ENCODE measurements around the gene GPR160. TPM values are rescaled to one million over a fixed set of nuclear protein-coding genes. Genes with fewer than 3 reads are reported as not detected.

Gene GPR160
- total and polyA plus RNA-seq, 9 of the 15 experiments (the other 6 are each of a cell fraction or from before 2014, with no cell fraction given), result 1.3 to 10.5 (median 8.3) TPM

DNA sequence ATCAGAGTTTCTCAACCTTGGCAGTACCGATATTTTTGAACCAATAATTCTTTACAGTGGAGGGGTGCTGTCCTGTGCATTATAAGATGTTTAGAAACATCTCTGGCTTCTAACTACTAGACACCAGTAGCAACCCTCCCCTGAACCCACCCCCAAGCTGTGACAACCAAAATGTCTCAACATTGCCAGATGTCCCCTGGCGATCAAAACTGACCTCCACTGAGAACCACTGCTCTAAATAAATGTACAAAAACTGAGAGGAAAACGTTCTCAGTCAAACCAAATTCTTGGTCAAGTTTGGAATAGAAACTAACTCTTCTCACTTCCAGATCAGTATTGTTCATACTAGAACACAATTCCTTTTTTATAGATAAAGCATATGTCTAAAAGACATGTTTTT is 58.5 kb downstream of the GPR160 start:
- Histone ChIP-seq H3K9ac (ENCODE audit: insufficient read depth in 1 of 2, low read depth in 2 of 2, low read length in 2 of 2) (no peak overlapping the region), H3K9me3 (replicated peaks; ENCODE audit: control insufficient read depth, insufficient read depth, low read depth, low read length) (no peaks in the 10 kb centered on the region), H3K36me3 (ENCODE audit: control insufficient read depth, insufficient read depth, low read length) (peaks cover 90% of the 10 kb centered on the region), H3K4me1 (replicated peaks in 1 of 2; ENCODE audit: control insufficient read depth in 2 of 2, insufficient read depth in 2 of 2, low read length in 2 of 2) (no peaks in the 10 kb centered on the region), H2AFZ (ENCODE audit: low read depth, low read length) (no peak overlapping the region), H4K20me1 (replicated peaks; ENCODE audit: control insufficient read depth, insufficient read depth, low read length) (no peaks in the 10 kb centered on the region), H3K9me1 (ENCODE audit: control insufficient read depth, insufficient read depth, low read length) (no peaks in the 10 kb centered on the region), H3K27ac (ENCODE audit: extremely low read depth, low read depth, low read length) (no peak overlapping the region), H3K27me3 (ENCODE audit: control insufficient read depth in 2 of 2, insufficient read depth in 2 of 2, low read length in 2 of 2) (no peaks in the 10 kb centered on the region), H3K4me2 (ENCODE audit: insufficient read depth, low read length) (no peak overlapping the region), H3K4me3 (no peak overlapping the region), H3K79me2 (ENCODE audit: control insufficient read depth, insufficient read depth, low read length) (no peaks in the 10 kb centered on the region)
- TF ChIP-seq CSDE1 (IDR thresholded peaks at IDR 0.05), result no peak
- no peak for TF ChIP-seq CBX8 (IDR thresholded peaks at IDR 0.05; ENCODE audit: borderline replicate concordance, extremely low read depth, low read depth, low read length, poor library complexity, severe bottlenecking)
- FAIRE-seq, result no peak
- in situ Hi-C loops (cut with MboI), result no loop called here
- ATAC-seq, result no peak
- ChIA-PET POLR2A (no interaction called here), CTCF (ENCODE audit: low intra/inter-chr PET ratio) (no interaction called here)
- no peak for DNase-seq (ENCODE audit: extremely low read depth in 1 of 4, low spot score in 3 of 4)
- no TSS peak for BruUV-seq (replicated peaks)
- intact Hi-C loops (cut with micrococcal nuclease), result no loop called here
- 83% methylated on average over 3 of the region's 3 CpGs for WGBS (ENCODE audit: insufficient coverage, low coverage, missing lambda C conversion rate)

DNA sequence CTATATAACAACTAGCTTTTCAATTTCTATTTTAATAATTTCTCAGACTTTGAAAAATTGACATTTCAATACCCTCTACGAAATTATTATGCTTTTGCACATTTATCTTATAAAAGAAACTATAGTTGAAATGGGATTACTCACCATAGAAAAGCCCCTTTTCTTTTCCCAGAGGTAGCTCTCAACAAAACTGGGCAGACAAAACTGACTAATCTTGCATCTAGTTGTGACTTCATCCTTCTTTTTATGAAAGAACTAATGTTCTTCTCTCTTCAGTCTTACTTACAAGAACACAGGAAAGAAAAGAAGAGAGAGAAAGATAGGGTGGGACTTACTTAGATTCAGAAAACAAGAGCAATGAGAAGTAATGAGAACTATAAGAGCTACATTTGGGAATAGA is 61.0 kb downstream of the GPR160 start:
- in situ Hi-C loops (cut with MboI) (no loop called here), intact Hi-C loops (cut with micrococcal nuclease) (no loop called here)
- Histone ChIP-seq H4K20me1 (replicated peaks; ENCODE audit: control insufficient read depth, insufficient read depth, low read length) (no peaks in the 10 kb centered on the region), H3K27me3 (ENCODE audit: control insufficient read depth in 2 of 2, insufficient read depth in 2 of 2, low read length in 2 of 2) (no peaks in the 10 kb centered on the region), H2AFZ (ENCODE audit: low read depth, low read length) (no peak overlapping the region), H3K9ac (ENCODE audit: insufficient read depth in 1 of 2, low read depth in 2 of 2, low read length in 2 of 2) (no peak overlapping the region), H3K4me1 (replicated peaks in 1 of 2; ENCODE audit: control insufficient read depth in 2 of 2, insufficient read depth in 2 of 2, low read length in 2 of 2) (no peaks in the 10 kb centered on the region), H3K9me1 (ENCODE audit: control insufficient read depth, insufficient read depth, low read length) (no peaks in the 10 kb centered on the region), H3K79me2 (ENCODE audit: control insufficient read depth, insufficient read depth, low read length) (no peaks in the 10 kb centered on the region), H3K4me3 (no peak overlapping the region), H3K27ac (ENCODE audit: extremely low read depth, low read depth, low read length) (no peak overlapping the region), H3K9me3 (replicated peaks; ENCODE audit: control insufficient read depth, insufficient read depth, low read depth, low read length) (no peaks in the 10 kb centered on the region), H3K4me2 (ENCODE audit: insufficient read depth, low read length) (no peak overlapping the region), H3K36me3 (ENCODE audit: control insufficient read depth, insufficient read depth, low read length) (peaks cover 92% of the 10 kb centered on the region)
- no peak for FAIRE-seq
- 69% methylated on average over 1 of the region's 1 CpG for WGBS (ENCODE audit: insufficient coverage, low coverage, missing lambda C conversion rate)
- DNase-seq (ENCODE audit: extremely low read depth in 1 of 4, low spot score in 3 of 4), result no peak
- BruUV-seq (replicated peaks), result no TSS peak
- ChIA-PET CTCF (ENCODE audit: low intra/inter-chr PET ratio) (no interaction called here), POLR2A (interaction anchor here (0.6 to 1.0 kb wide), 4 partner anchors 10 to 705 kb away, joined by 3 read pairs; no protein-coding TSS in a partner anchor)
- ATAC-seq, result no peak
- TF ChIP-seq, protein P1, sequence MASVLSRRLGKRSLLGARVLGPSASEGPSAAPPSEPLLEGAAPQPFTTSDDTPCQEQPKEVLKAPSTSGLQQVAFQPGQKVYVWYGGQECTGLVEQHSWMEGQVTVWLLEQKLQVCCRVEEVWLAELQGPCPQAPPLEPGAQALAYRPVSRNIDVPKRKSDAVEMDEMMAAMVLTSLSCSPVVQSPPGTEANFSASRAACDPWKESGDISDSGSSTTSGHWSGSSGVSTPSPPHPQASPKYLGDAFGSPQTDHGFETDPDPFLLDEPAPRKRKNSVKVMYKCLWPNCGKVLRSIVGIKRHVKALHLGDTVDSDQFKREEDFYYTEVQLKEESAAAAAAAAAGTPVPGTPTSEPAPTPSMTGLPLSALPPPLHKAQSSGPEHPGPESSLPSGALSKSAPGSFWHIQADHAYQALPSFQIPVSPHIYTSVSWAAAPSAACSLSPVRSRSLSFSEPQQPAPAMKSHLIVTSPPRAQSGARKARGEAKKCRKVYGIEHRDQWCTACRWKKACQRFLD (CRISPR knock-in tag; IDR thresholded peaks at IDR 0.05), result no peak
- TF ChIP-seq, protein P2, sequence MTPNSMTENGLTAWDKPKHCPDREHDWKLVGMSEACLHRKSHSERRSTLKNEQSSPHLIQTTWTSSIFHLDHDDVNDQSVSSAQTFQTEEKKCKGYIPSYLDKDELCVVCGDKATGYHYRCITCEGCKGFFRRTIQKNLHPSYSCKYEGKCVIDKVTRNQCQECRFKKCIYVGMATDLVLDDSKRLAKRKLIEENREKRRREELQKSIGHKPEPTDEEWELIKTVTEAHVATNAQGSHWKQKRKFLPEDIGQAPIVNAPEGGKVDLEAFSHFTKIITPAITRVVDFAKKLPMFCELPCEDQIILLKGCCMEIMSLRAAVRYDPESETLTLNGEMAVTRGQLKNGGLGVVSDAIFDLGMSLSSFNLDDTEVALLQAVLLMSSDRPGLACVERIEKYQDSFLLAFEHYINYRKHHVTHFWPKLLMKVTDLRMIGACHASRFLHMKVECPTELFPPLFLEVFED (CRISPR knock-in tag; conservative IDR thresholded peaks at IDR 0.05), result no peak
- TF ChIP-seq IFI16 (CRISPR knock-in tag; IDR thresholded peaks at IDR 0.05), result no peak
- TF ChIP-seq, protein P3, sequence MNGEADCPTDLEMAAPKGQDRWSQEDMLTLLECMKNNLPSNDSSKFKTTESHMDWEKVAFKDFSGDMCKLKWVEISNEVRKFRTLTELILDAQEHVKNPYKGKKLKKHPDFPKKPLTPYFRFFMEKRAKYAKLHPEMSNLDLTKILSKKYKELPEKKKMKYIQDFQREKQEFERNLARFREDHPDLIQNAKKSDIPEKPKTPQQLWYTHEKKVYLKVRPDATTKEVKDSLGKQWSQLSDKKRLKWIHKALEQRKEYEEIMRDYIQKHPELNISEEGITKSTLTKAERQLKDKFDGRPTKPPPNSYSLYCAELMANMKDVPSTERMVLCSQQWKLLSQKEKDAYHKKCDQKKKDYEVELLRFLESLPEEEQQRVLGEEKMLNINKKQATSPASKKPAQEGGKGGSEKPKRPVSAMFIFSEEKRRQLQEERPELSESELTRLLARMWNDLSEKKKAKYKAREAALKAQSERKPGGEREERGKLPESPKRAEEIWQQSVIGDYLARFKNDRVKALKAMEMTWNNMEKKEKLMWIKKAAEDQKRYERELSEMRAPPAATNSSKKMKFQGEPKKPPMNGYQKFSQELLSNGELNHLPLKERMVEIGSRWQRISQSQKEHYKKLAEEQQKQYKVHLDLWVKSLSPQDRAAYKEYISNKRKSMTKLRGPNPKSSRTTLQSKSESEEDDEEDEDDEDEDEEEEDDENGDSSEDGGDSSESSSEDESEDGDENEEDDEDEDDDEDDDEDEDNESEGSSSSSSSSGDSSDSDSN (IDR thresholded peaks at IDR 0.05; ENCODE audit: borderline replicate concordance in 1 of 2, low read depth in 2 of 2, low read length in 2 of 2), result no peak
- TF ChIP-seq, protein P4, sequence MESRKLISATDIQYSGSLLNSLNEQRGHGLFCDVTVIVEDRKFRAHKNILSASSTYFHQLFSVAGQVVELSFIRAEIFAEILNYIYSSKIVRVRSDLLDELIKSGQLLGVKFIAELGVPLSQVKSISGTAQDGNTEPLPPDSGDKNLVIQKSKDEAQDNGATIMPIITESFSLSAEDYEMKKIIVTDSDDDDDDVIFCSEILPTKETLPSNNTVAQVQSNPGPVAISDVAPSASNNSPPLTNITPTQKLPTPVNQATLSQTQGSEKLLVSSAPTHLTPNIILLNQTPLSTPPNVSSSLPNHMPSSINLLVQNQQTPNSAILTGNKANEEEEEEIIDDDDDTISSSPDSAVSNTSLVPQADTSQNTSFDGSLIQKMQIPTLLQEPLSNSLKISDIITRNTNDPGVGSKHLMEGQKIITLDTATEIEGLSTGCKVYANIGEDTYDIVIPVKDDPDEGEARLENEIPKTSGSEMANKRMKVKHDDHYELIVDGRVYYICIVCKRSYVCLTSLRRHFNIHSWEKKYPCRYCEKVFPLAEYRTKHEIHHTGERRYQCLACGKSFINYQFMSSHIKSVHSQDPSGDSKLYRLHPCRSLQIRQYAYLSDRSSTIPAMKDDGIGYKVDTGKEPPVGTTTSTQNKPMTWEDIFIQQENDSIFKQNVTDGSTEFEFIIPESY (CRISPR knock-in tag; IDR thresholded peaks at IDR 0.05), result no peak

All from K562 (cell line).